Kidney epithelial cell (primary cell): ENCODE data around the gene IQGAP3. TPM values are rescaled to one million over a fixed set of nuclear protein-coding genes. Genes with fewer than 3 reads are reported as not detected.
"Not testable (repeated sequence)": the region's sequence is repeated elsewhere in the genome, so short reads cannot be mapped to it uniquely, and the experiment has no call there.

Experiments used
- DNase-seq: peaks from one replicate; pipeline ENCODE4 v3.0.0-alpha.2; 2010; ENCODE audit warnings: low read depth
- H3K27me3 ChIP-seq: 2 replicates; pipeline ENCODE4 v1.6.0; 2011; ENCODE audit warnings: low read length; ENCODE audit not compliant: control insufficient read depth, insufficient read depth
- H3K36me3 ChIP-seq: 2 replicates; pipeline ENCODE4 v1.5.1; 2011; ENCODE audit warnings: low read length; ENCODE audit not compliant: control insufficient read depth, insufficient read depth
- H3K4me3 ChIP-seq: 2 replicates; pipeline ENCODE4 v1.5.1; 2011; ENCODE audit warnings: low read depth, mild to moderate bottlenecking, control low read depth, low read length
- total RNA-seq: library from RNA; depleted of rRNA; stranded (reverse); fragments of >200 nt; gene quantifications from 2 replicates; pipeline ENCODE4 v1.2.3, GENCODE V29; 2015
- TF ChIP-seq, protein P1 (sequence below): IDR thresholded peaks from 2 replicates; pipeline ENCODE4 v1.5.1; 2011; ENCODE audit warnings: mild to moderate bottlenecking, moderate library complexity, low read length, control low read depth, inconsistent platforms; ENCODE audit not compliant: insufficient read depth, poor library complexity, severe bottlenecking

The IQGAP3 gene
- total RNA-seq, 1 donor from 2014 or later, result 8.0 TPM

DNA sequence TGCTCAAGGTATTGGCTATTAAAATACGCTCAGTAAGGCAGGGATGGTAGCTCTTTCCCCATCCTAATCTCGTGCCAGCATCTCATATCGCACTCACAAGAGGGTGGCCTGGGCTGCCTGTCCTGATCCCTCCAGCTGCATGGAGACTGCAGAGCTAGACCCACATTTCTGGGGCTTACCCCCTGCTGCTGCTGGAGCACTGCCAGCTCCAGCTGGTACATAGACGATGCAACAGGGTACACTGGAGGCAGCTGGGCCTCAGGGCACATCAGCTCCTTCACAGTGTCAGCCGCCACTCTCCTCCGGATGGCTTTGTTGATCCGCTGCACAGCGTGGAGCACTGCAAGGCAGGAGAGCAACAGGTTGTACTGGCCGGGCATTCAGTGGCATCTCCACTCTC is 16.0 kb downstream of the IQGAP3 start:
- peaks cover 1% of the 10 kb centered on the region for H3K36me3 ChIP-seq
- TF ChIP-seq, protein P1, sequence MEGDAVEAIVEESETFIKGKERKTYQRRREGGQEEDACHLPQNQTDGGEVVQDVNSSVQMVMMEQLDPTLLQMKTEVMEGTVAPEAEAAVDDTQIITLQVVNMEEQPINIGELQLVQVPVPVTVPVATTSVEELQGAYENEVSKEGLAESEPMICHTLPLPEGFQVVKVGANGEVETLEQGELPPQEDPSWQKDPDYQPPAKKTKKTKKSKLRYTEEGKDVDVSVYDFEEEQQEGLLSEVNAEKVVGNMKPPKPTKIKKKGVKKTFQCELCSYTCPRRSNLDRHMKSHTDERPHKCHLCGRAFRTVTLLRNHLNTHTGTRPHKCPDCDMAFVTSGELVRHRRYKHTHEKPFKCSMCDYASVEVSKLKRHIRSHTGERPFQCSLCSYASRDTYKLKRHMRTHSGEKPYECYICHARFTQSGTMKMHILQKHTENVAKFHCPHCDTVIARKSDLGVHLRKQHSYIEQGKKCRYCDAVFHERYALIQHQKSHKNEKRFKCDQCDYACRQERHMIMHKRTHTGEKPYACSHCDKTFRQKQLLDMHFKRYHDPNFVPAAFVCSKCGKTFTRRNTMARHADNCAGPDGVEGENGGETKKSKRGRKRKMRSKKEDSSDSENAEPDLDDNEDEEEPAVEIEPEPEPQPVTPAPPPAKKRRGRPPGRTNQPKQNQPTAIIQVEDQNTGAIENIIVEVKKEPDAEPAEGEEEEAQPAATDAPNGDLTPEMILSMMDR, result no peak
- H3K4me3 ChIP-seq, result no peak overlapping the region
- no peak for DNase-seq
- no peaks in the 10 kb centered on the region for H3K27me3 ChIP-seq

GRCh38 chr1:156555715-156556114 is 16.6 kb downstream of the IQGAP3 start:
- TF ChIP-seq, protein P1, result no peak

GRCh38 chr1:156554971-156555370 is 17.4 kb downstream of the IQGAP3 start:
- no peak for DNase-seq
- Histone ChIP-seq H3K27me3 (no peaks in the 10 kb centered on the region), H3K36me3 (peaks cover 1% of the 10 kb centered on the region), H3K4me3 (no peak overlapping the region)
- TF ChIP-seq, protein P1, result no peak

More at GRCh38 chr1:156555715-156556114, 16.6 kb downstream of the IQGAP3 start:
- no peak for DNase-seq
- no peaks in the 10 kb centered on the region for H3K27me3 ChIP-seq
- H3K36me3 ChIP-seq, result peaks cover 1% of the 10 kb centered on the region
- H3K4me3 ChIP-seq, result no peak overlapping the region

DNA sequence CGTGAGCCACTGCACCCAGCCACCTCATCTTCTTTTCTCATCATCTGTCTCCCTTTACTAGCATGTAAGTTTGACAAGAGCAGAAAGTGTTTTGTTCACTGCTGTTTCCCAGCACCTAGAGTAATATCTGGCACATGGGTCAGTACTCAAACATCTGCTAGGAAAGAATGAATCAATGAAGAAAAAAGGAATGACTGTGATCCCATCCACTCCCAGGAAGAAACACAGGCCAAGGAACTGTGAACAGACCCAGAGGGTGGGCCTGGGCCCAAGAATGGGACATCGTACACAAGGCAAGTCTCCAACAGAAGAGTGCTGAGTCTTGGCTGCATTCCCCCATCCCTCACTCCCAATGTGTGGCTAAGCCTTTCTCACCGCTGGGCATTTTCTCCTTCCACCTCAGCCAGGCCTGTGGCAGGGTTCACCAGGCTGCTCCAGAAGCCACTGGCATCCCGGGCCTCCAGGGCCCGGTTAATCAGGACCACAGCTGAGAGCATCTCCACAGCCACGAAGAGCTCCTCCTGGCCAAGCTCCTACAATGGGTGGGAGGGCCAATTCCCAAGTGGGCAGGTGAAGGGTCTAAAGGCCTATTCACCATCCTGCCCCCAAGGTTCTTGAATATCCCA is 18.4 kb downstream of the IQGAP3 start:
- no peak for DNase-seq
- H3K27me3 ChIP-seq, result no peaks in the 10 kb centered on the region
- H3K36me3 ChIP-seq, result peaks cover 1% of the 10 kb centered on the region
- H3K4me3 ChIP-seq, result no peak overlapping the region
- TF ChIP-seq, protein P1, result no peak

GRCh38 chr1:156552937-156553336 is 19.4 kb downstream of the IQGAP3 start:
- not testable (repeated sequence) for DNase-seq, H3K27me3 ChIP-seq, H3K36me3 ChIP-seq, H3K4me3 ChIP-seq

DNA sequence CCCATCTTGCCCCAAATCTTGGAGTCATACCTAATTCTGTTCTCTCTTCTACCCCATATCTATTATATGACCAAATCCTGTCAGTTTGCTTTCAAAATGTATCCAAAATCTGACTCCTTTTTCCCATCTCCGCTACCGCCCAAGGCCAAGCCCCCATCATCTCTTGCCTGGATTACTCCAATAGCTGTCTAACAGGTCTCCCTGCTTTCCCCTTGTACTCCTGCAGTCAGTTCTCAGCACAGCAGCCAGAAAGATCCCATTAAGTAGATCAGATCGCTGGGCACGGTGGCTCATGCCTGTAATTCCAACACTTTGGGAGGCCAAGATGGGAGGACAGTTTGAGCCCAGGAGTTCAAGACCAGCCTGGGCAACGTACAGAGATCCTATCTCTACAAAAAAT is 19.8 kb downstream of the IQGAP3 start:
- H3K36me3 ChIP-seq, result peaks cover 1% of the 10 kb centered on the region
- TF ChIP-seq, protein P1, result no peak
- no peak for DNase-seq
- no peak overlapping the region for H3K4me3 ChIP-seq
- no peaks in the 10 kb centered on the region for H3K27me3 ChIP-seq
